Lung (tissue), 12 donors: ENCODE measurements around the gene TMEM45A. TPM values are rescaled to one million over a fixed set of nuclear protein-coding genes. Genes with fewer than 3 reads are reported as not detected.
"Not testable (repeated sequence)": the region's sequence is repeated elsewhere in the genome, so short reads cannot be mapped to it uniquely, and the experiment has no call there.

Source experiments
- ATAC-seq: fragments of 200-7000 bp; cut with Tn5 transposase; one replicate; pipeline ENCODE4 v1.9.1; 2020; ENCODE audit warnings: moderate number of reproducible peaks; ENCODE audit not compliant: insufficient read depth, low FRiP score
- DNase-seq, 3 donors: peaks; one replicate each; pipeline ENCODE4 v3.0.0-alpha.2; 2013 to 2017
- H3K27ac ChIP-seq, 2 donors: one replicate each; pipeline ENCODE4 v1.5.1; 2013; ENCODE audit warnings: mild to moderate bottlenecking in 2 of 2, moderate library complexity in 2 of 2, control low read depth in 1 of 2, inconsistent platforms in 1 of 2, low read depth in 1 of 2, low read length in 1 of 2
- H3K27me3 ChIP-seq, 3 donors: one replicate each; pipeline ENCODE4 v1.5.1; 2013; ENCODE audit warnings: low read length in 2 of 3; ENCODE audit not compliant: control insufficient read depth in 3 of 3, insufficient read depth in 3 of 3
- H3K36me3 ChIP-seq, 4 donors: one replicate each; pipeline ENCODE4 v1.5.1; 2013; ENCODE audit warnings: low read length in 4 of 4, mild to moderate bottlenecking in 1 of 4, moderate library complexity in 1 of 4; ENCODE audit not compliant: control insufficient read depth in 4 of 4, insufficient read depth in 4 of 4
- H3K4me1 ChIP-seq, 5 donors: one replicate each; pipeline ENCODE4 v1.5.1; 2013; ENCODE audit warnings: low read length in 5 of 5, mild to moderate bottlenecking in 2 of 5, moderate library complexity in 1 of 5; ENCODE audit not compliant: control insufficient read depth in 5 of 5, insufficient read depth in 5 of 5
- H3K4me3 ChIP-seq: one replicate; pipeline ENCODE4 v1.5.1; 2013; ENCODE audit warnings: mild to moderate bottlenecking, control low read depth, moderate library complexity
- H3K9ac ChIP-seq, 2 donors: one replicate each; pipeline ENCODE4 v1.5.1; 2013; ENCODE audit warnings: low read length in 2 of 2, control low read depth in 1 of 2; ENCODE audit not compliant: insufficient read depth in 1 of 2
- H3K9me3 ChIP-seq, 4 donors: one replicate each; pipeline ENCODE4 v1.5.1; 2013; ENCODE audit warnings: low read length in 3 of 4, mild to moderate bottlenecking in 1 of 4, moderate library complexity in 1 of 4; ENCODE audit not compliant: control insufficient read depth in 4 of 4, insufficient read depth in 3 of 4
- CTCF ChIP-seq: IDR thresholded peaks from 2 replicates; pipeline ENCODE4 v1.5.1; 2012; ENCODE audit warnings: mild to moderate bottlenecking; ENCODE audit errors: control extremely low read depth, extremely low read depth
- WGBS, 2 donors: extraction: QIAGEN DNeasy Blood & Tissue Kit; methylation state at CpG; one replicate each; pipeline ENCODE4 v1.1.7; 2013; 5-methylcytosine and 5-hydroxymethylcytosine counted together
- polyA plus RNA-seq, 2 donors: library from polyadenylated mRNA; stranded (reverse); fragments of 200-250 nt; gene quantifications; one replicate each; pipeline ENCODE4 v1.2.1, GENCODE V29; 2013
- total RNA-seq, 2 donors: library from RNA; depleted of rRNA in 1 of 2; stranded (reverse); fragments of >200 nt in 1 of 2; gene quantifications; one replicate each; pipeline ENCODE4 v1.2.1, GENCODE V29; 2014 to 2021
- donor health status: control.
- donor health status: control.
- donor health status: Bipolar disorder and iron deficiency.
- donor health status: healthy.
- donor health status: DM: yes; HTN: yes; CAD: no.

TMEM45A gene
- total and polyA plus RNA-seq, 4 donors = 7.8 to 37.6 (median 26.0) TPM

GRCh38 chr3:100467133-100467532 is 25.3 kb upstream of the TMEM45A start:
- Histone ChIP-seq H3K36me3 (no peaks in the 10 kb centered on the region), H3K9me3 (peaks cover 0 to 3% (median 1%) of the 10 kb centered on the region in 4 donors), H3K27ac (no peak overlapping the region), H3K4me1 (no peaks in the 10 kb centered on the region), H3K9ac (no peak overlapping the region), H3K4me3 (no peak overlapping the region), H3K27me3 (no peaks in the 10 kb centered on the region)
- 98 to 100% methylated on average over 1 of the region's 1 CpG for WGBS, 2 donors
- ATAC-seq (no peak), DNase-seq (no peak)
- TF ChIP-seq CTCF = no peak

DNA sequence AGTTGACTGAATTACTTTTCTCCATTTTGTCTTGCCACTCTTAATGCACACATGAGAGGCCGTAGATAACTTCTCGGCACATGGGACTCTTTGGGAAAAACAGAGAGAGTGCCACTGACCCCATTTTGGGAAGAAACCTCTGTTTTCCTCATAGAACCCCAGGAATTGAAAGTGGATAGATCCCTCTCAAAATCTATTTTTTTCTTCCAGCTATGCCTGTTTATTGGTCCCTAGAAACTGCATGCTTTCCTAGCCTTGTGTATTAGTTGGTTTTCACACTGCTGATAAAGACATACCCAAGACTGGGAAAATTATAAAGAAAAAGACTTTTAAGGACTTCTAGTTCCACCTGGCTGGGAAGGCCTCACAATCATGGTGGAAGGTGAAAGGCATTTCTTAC is 23.7 kb upstream of the TMEM45A start:
- DNase-seq (no peak), ATAC-seq (no peak)
- peaks cover 0 to 3% (median 1%) of the 10 kb centered on the region in 4 donors for H3K9me3 ChIP-seq
- no peak for TF ChIP-seq CTCF
- H3K4me3 ChIP-seq = no peak overlapping the region
- 95 to 96% methylated on average over 2 of the region's 2 CpGs for WGBS, 2 donors
- H3K27ac ChIP-seq = no peak overlapping the region
- H3K4me1 ChIP-seq = no peaks in the 10 kb centered on the region
- H3K36me3 ChIP-seq = no peaks in the 10 kb centered on the region
- H3K27me3 ChIP-seq = no peaks in the 10 kb centered on the region
- H3K9ac ChIP-seq = no peak overlapping the region

DNA sequence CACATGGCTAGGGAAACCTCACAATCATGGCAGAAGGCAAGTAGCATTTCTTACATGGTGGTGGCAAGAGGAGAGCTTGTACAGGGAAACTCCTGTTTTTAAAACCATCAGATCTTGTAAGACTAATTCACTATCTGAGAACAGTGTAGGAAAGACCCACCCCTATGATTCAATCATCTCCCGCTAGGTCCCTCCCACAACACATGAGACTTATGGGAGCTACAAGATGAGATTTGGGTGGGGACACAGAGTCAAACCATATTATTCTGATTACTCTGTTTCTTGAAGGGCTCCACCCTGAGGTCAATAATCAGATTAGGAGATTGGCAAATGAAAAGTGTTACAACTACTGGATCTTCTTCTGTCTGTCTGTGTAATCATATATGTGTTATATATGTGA is 21.5 kb upstream of the TMEM45A start:
- no peak overlapping the region for H3K27ac ChIP-seq
- no peak overlapping the region for H3K4me3 ChIP-seq
- H3K9ac ChIP-seq = no peak overlapping the region
- ATAC-seq (no peak), DNase-seq (no peak)
- no peaks in the 10 kb centered on the region for H3K27me3 ChIP-seq
- peaks cover 0 to 3% (median 1%) of the 10 kb centered on the region in 4 donors for H3K9me3 ChIP-seq
- WGBS, 2 donors = 98 to 100% methylated on average over 1 of the region's 1 CpG
- no peaks in the 10 kb centered on the region for H3K36me3 ChIP-seq
- no peaks in the 10 kb centered on the region for H3K4me1 ChIP-seq
- TF ChIP-seq CTCF = no peak

DNA sequence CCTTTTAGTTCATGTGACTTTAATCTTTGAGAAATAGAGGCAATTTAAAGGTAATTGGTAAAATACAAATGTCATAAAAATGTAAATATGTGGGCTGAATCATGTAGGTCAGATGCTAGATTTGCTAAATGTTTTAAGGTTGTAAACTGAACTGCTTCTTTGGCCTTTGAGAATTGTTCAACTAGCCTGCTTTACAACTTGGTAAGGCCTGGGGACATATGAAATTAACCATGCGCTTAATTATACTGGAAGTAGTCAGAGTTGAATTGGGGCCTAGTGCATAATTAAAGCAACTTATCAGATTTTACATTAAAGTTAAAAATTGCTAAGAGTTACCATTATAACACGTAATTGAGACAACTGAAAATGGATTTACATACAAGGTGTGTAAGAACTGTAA is 21.0 kb upstream of the TMEM45A start:
- 89 to 96% methylated on average over 2 of the region's 2 CpGs for WGBS, 2 donors
- TF ChIP-seq CTCF = no peak

DNA sequence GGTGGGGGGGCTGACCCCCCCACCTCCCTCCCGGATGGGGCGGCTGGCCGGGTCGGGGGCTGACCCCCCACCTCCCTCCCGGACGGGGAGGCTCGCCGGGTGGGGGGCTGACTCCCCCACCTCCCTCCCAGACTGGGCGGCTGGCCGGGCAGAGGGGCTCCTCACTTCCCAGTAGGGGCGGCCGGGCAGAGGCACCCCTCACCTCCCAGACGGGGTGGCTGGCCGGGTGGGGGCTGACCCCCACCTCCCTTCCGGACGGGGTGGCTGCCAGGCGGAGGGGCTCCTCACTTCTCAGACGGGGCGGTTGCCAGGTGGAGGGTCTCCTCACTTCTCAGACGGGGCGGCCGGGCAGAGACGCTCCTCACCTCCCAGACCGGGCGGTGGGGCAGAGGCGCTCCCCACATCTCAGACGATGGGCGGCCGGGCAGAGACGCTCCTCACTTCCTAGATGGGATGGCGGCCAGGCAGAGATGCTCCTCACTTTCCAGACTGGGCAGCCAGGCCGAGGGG is 14.5 kb upstream of the TMEM45A start:
- not testable (repeated sequence) for H3K9ac ChIP-seq, DNase-seq, H3K9me3 ChIP-seq, H3K4me1 ChIP-seq, H3K27ac ChIP-seq, H3K4me3 ChIP-seq, H3K27me3 ChIP-seq, ATAC-seq, H3K36me3 ChIP-seq
- 93 to 95% methylated on average over 23 to 32 of the region's 32 CpGs for WGBS, 2 donors

More for the DNA sequence above, 21.0 kb upstream of the TMEM45A start:
- Histone ChIP-seq H3K27ac (no peak overlapping the region), H3K9me3 (peaks cover 0 to 3% (median 1%) of the 10 kb centered on the region in 4 donors), H3K4me1 (no peaks in the 10 kb centered on the region), H3K27me3 (no peaks in the 10 kb centered on the region), H3K4me3 (no peak overlapping the region), H3K9ac (no peak overlapping the region), H3K36me3 (no peaks in the 10 kb centered on the region)
- DNase-seq (no peak), ATAC-seq (no peak)
